Smooth muscle cell (in vitro differentiated cells): Measurements from ENCODE around the gene KIF3C. TPM values are rescaled to one million over a fixed set of nuclear protein-coding genes. Genes with fewer than 3 reads are reported as not detected.

Experiments
- DNase-seq: peaks from one replicate; lab custom pipeline; 2025; ENCODE audit not compliant: unreplicated experiment; lab: John Stamatoyannopoulos, UW
- H2AFZ ChIP-seq: fragments of 200-600 bp; sonication (generic); 2 replicates; pipeline ENCODE4 v1.6.0; 2016; ENCODE audit warnings: antibody characterized with exemption, low read depth, mild to moderate bottlenecking
- H3F3A ChIP-seq: fragments of 200-600 bp; sonication (generic); 2 replicates; pipeline ENCODE4 v1.6.0; 2017; ENCODE audit warnings: antibody characterized with exemption, low read depth
- H3K27ac ChIP-seq: fragments of 200-600 bp; sonication (generic); 2 replicates; pipeline ENCODE4 v1.5.1; 2016; ENCODE audit warnings: low read depth, mild to moderate bottlenecking
- H3K27me3 ChIP-seq: fragments of 200-600 bp; sonication (generic); 2 replicates; pipeline ENCODE4 v1.6.1; 2016; ENCODE audit warnings: low read depth, mild to moderate bottlenecking
- H3K36me3 ChIP-seq: fragments of 200-600 bp; sonication (generic); 2 replicates; pipeline ENCODE4 v1.5.1; 2016; ENCODE audit warnings: low read depth
- H3K4me1 ChIP-seq: fragments of 200-600 bp; sonication (generic); 2 replicates; pipeline ENCODE4 v1.5.1; 2016; ENCODE audit warnings: low read depth
- H3K4me2 ChIP-seq: fragments of 200-600 bp; sonication (generic); 2 replicates; pipeline ENCODE4 v1.6.0; 2016; ENCODE audit warnings: mild to moderate bottlenecking
- H3K4me3 ChIP-seq: fragments of 200-600 bp; sonication (generic); 2 replicates; pipeline ENCODE4 v1.5.1; 2016; ENCODE audit warnings: mild to moderate bottlenecking
- H3K79me2 ChIP-seq: fragments of 200-600 bp; sonication (generic); 2 replicates; pipeline ENCODE4 v1.6.0; 2016; ENCODE audit warnings: low read depth, mild to moderate bottlenecking
- H3K9ac ChIP-seq: fragments of 200-600 bp; sonication (generic); 2 replicates; pipeline ENCODE4 v1.6.0; 2016; ENCODE audit warnings: low read depth
- H3K9me3 ChIP-seq: fragments of 200-600 bp; sonication (generic); replicated peaks from 2 replicates; pipeline ENCODE4 v1.5.1; 2016; ENCODE audit warnings: low read depth
- H4K20me1 ChIP-seq: fragments of 200-600 bp; sonication (generic); 2 replicates; pipeline ENCODE4 v1.6.0; 2016; ENCODE audit warnings: low read depth
- CTCF ChIP-seq: fragments of 200-600 bp; sonication (generic); IDR thresholded peaks from 2 replicates; pipeline ENCODE4 v1.5.1; 2017; ENCODE audit warnings: borderline replicate concordance, mild to moderate bottlenecking, antibody characterized with exemption; ENCODE audit not compliant: insufficient read depth, poor library complexity, severe bottlenecking
- WGBS: methylation state at CpG from one replicate; pipeline ENCODE4 v1.1.7; 2016; ENCODE audit warnings: low lambda C conversion rate; 5-methylcytosine and 5-hydroxymethylcytosine counted together
- polyA plus RNA-seq: library from polyadenylated mRNA; unstranded; fragments of >200 nt; fragmentation: Nextera tagmentation; extraction: Ambion mirVana; gene quantifications from 2 replicates; pipeline ENCODE4 v1.2.1, GENCODE V29; 2016
- total RNA-seq: library from RNA; depleted of rRNA; stranded (reverse); fragments of >200 nt; gene quantifications from 2 replicates; pipeline ENCODE4 v1.2.3, GENCODE V29; 2014

Gene KIF3C
- total and polyA plus RNA-seq, 2 experiments from 2014 or later = 14.7 to 18.9 TPM

- Histone ChIP-seq H3K4me2 (peak overlapping the region; percentile 99), H3K27me3 (no peaks in the 10 kb centered on the region), H3K36me3 (no peaks in the 10 kb centered on the region), H2AFZ (no peak overlapping the region), H3K27ac (no peak overlapping the region), H3K9me3 (no peaks in the 10 kb centered on the region), H4K20me1 (peaks cover 11% of the 10 kb centered on the region), H3K79me2 (peaks cover 23% of the 10 kb centered on the region), H3K9ac (no peak overlapping the region), H3K4me1 (peaks cover 22% of the 10 kb centered on the region), H3F3A (peaks cover 8% of the 10 kb centered on the region), H3K4me3 (no peak overlapping the region)
- no peak for DNase-seq
- no peak for TF ChIP-seq CTCF
- 97% methylated on average over 14 of the region's 14 CpGs for WGBS
Measured at GRCh38 chr2:25980951-25981350, 1.3 kb downstream of the KIF3C start.

- no peak for DNase-seq
- Histone ChIP-seq H3F3A (peaks cover 8% of the 10 kb centered on the region), H3K79me2 (peaks cover 26% of the 10 kb centered on the region), H3K4me2 (peak overlapping the region; percentile 65), H4K20me1 (peaks cover 11% of the 10 kb centered on the region), H3K27me3 (no peaks in the 10 kb centered on the region), H3K27ac (no peak overlapping the region), H3K9ac (no peak overlapping the region), H3K4me1 (peaks cover 22% of the 10 kb centered on the region), H2AFZ (no peak overlapping the region), H3K9me3 (no peaks in the 10 kb centered on the region), H3K36me3 (no peaks in the 10 kb centered on the region), H3K4me3 (no peak overlapping the region)
- TF ChIP-seq CTCF = no peak
- WGBS = 98% methylated on average over 29 of the region's 29 CpGs
Measured at GRCh38 chr2:25980076-25980887, 2.0 kb downstream of the KIF3C start.

- H3K9ac ChIP-seq = no peak overlapping the region
- H3K4me2 ChIP-seq = peak overlapping the region; percentile 65
- H3F3A ChIP-seq = peaks cover 8% of the 10 kb centered on the region
- H3K79me2 ChIP-seq = peaks cover 26% of the 10 kb centered on the region
- WGBS = 96% methylated on average over 2 of the region's 2 CpGs
- no peak for DNase-seq
- H3K4me3 ChIP-seq = no peak overlapping the region
- H3K9me3 ChIP-seq = no peaks in the 10 kb centered on the region
- H2AFZ ChIP-seq = no peak overlapping the region
- H3K27ac ChIP-seq = peak overlapping the region; percentile 76
- no peaks in the 10 kb centered on the region for H3K36me3 ChIP-seq
- H3K27me3 ChIP-seq = no peaks in the 10 kb centered on the region
- H3K4me1 ChIP-seq = peaks cover 22% of the 10 kb centered on the region
- peaks cover 11% of the 10 kb centered on the region for H4K20me1 ChIP-seq
- TF ChIP-seq CTCF = no peak
Measured at GRCh38 chr2:25979001-25979400, 3.3 kb downstream of the KIF3C start.

- Histone ChIP-seq H3K4me1 (peaks cover 22% of the 10 kb centered on the region), H3K9me3 (no peaks in the 10 kb centered on the region), H3K79me2 (peaks cover 26% of the 10 kb centered on the region), H3K27me3 (no peaks in the 10 kb centered on the region), H3K4me3 (no peak overlapping the region), H2AFZ (no peak overlapping the region), H3K36me3 (no peaks in the 10 kb centered on the region), H4K20me1 (peaks cover 17% of the 10 kb centered on the region), H3K9ac (peak overlapping the region; percentile 39), H3K4me2 (peak overlapping the region; percentile 64), H3K27ac (peak overlapping the region; percentile 76), H3F3A (peaks cover 6% of the 10 kb centered on the region)
- DNase-seq = no peak
- whole genome bisulfite sequencing = 61% methylated on average over 3 of the region's 3 CpGs
- no peak for TF ChIP-seq CTCF
Measured at GRCh38 chr2:25977768-25978167, 4.5 kb downstream of the KIF3C start.
